H9 (cell line): Measurements from ENCODE around the gene COL4A1. TPM values are rescaled to one million over a fixed set of nuclear protein-coding genes. Genes with fewer than 3 reads are reported as not detected.

Source experiments
- DNase-seq: peaks from one replicate; pipeline ENCODE4 v3.0.0-alpha.2; 2017
- H2AFZ ChIP-seq: one replicate; pipeline ENCODE4 v1.6.1; 2013; ENCODE audit warnings: mild to moderate bottlenecking, low read length, control low read depth, moderate library complexity
- H2AK5ac ChIP-seq: 2 replicates; pipeline ENCODE4 v1.6.1; 2013; ENCODE audit warnings: low read length, control low read depth, mixed read lengths; ENCODE audit not compliant: insufficient read length
- H2BK120ac ChIP-seq: one replicate; pipeline ENCODE4 v1.6.1; 2013; ENCODE audit warnings: low read depth, mild to moderate bottlenecking, low read length, control low read depth, inconsistent platforms; ENCODE audit not compliant: poor library complexity, severe bottlenecking
- H2BK12ac ChIP-seq: 2 replicates; pipeline ENCODE4 v1.6.1; 2013; ENCODE audit warnings: low read length, control low read depth, mixed read lengths, low read depth; ENCODE audit not compliant: insufficient read length
- H2BK15ac ChIP-seq: 2 replicates; pipeline ENCODE4 v1.6.1; 2013; ENCODE audit warnings: low read depth, low read length, control low read depth
- H2BK20ac ChIP-seq: one replicate; pipeline ENCODE4 v1.6.1; 2013; ENCODE audit warnings: low read depth, mild to moderate bottlenecking, low read length, control low read depth, inconsistent platforms; ENCODE audit not compliant: poor library complexity, severe bottlenecking
- H2BK5ac ChIP-seq: 2 replicates; pipeline ENCODE4 v1.6.1; 2013; ENCODE audit warnings: low read length, control low read depth, mixed read lengths; ENCODE audit not compliant: insufficient read length
- H3K14ac ChIP-seq: 2 replicates; pipeline ENCODE4 v1.6.1; 2013; ENCODE audit warnings: low read length, control low read depth; ENCODE audit not compliant: insufficient read depth
- H3K18ac ChIP-seq: 2 replicates; pipeline ENCODE4 v1.6.1; 2013; ENCODE audit warnings: low read depth, mild to moderate bottlenecking, mixed read lengths, low read length, control low read depth; ENCODE audit not compliant: insufficient read length
- H3K23ac ChIP-seq: 2 replicates; pipeline ENCODE4 v1.6.1; 2013; ENCODE audit warnings: low read length, control low read depth, mixed read lengths, low read depth; ENCODE audit not compliant: insufficient read length
- H3K23me2 ChIP-seq: 2 replicates; pipeline ENCODE4 v1.6.1; 2013; ENCODE audit warnings: low read depth, mild to moderate bottlenecking, mixed read lengths, low read length, control low read depth; ENCODE audit not compliant: insufficient read length, poor library complexity, severe bottlenecking
- H3K27ac ChIP-seq: 2 replicates; pipeline ENCODE4 v1.5.1; 2013; ENCODE audit warnings: low read length, control low read depth, mixed read lengths, low read depth; ENCODE audit not compliant: insufficient read length
- H3K27me3 ChIP-seq: 2 replicates; pipeline ENCODE4 v1.6.1; 2013; ENCODE audit warnings: low read length, control low read depth, inconsistent platforms; ENCODE audit not compliant: insufficient read depth
- H3K4ac ChIP-seq: 2 replicates; pipeline ENCODE4 v1.6.1; 2013; ENCODE audit warnings: low read depth, mild to moderate bottlenecking, control low read depth, inconsistent platforms, low read length, moderate library complexity
- H3K4me1 ChIP-seq: 2 replicates; pipeline ENCODE4 v1.6.1; 2013; ENCODE audit warnings: low read length, control low read depth, inconsistent platforms; ENCODE audit not compliant: insufficient read depth
- H3K4me2 ChIP-seq: 2 replicates; pipeline ENCODE4 v1.6.1; 2013; ENCODE audit warnings: low read length, control low read depth, mixed read lengths; ENCODE audit not compliant: insufficient read length, insufficient read depth
- H3K56ac ChIP-seq: 2 replicates; pipeline ENCODE4 v1.6.1; 2013; ENCODE audit warnings: low read depth, mild to moderate bottlenecking, mixed read lengths, low read length, control low read depth; ENCODE audit not compliant: insufficient read length
- H3K79me1 ChIP-seq: 2 replicates; pipeline ENCODE4 v1.6.1; 2013; ENCODE audit warnings: low read depth, mild to moderate bottlenecking, moderate library complexity, low read length, control low read depth, inconsistent platforms; ENCODE audit not compliant: insufficient read depth, poor library complexity, severe bottlenecking
- H3K79me2 ChIP-seq: 2 replicates; pipeline ENCODE4 v1.6.1; 2013; ENCODE audit warnings: low read length, control low read depth, inconsistent platforms; ENCODE audit not compliant: insufficient read depth
- H3K9ac ChIP-seq: 2 replicates; pipeline ENCODE4 v1.6.1; 2013; ENCODE audit warnings: low read length, control low read depth, mixed read lengths; ENCODE audit not compliant: insufficient read length; ENCODE audit errors: extremely low read depth
- H3K9me3 ChIP-seq: one replicate; pipeline ENCODE4 v1.6.1; 2013; ENCODE audit warnings: low read depth, low read length, inconsistent platforms; ENCODE audit not compliant: control insufficient read depth
- H3T11ph ChIP-seq: one replicate; pipeline ENCODE4 v1.6.1; 2013; ENCODE audit warnings: mild to moderate bottlenecking, low read length, control low read depth, inconsistent platforms
- H4K20me1 ChIP-seq: one replicate; pipeline ENCODE4 v1.6.1; 2013; ENCODE audit not compliant: control insufficient read depth, insufficient read length, insufficient read depth
- H4K5ac ChIP-seq: 2 replicates; pipeline ENCODE4 v1.6.1; 2013; ENCODE audit warnings: low read depth, mild to moderate bottlenecking, mixed read lengths, low read length, control low read depth; ENCODE audit not compliant: insufficient read length
- H4K8ac ChIP-seq: replicated peaks from 2 replicates; pipeline ENCODE4 v1.6.1; 2013; ENCODE audit warnings: low read length, control low read depth, mixed read lengths, low read depth; ENCODE audit not compliant: insufficient read length
- H4K91ac ChIP-seq: 2 replicates; pipeline ENCODE4 v1.6.1; 2013; ENCODE audit warnings: low read depth, mild to moderate bottlenecking, moderate library complexity, mixed read lengths, low read length, control low read depth; ENCODE audit not compliant: insufficient read length
- H3K27ac Mint-ChIP-seq, 3 experiments: 2 replicates in 2 of 3; 3 replicates in 1 of 3; pipeline ENCODE4 v1.8.0; 2020 to 2021; ENCODE audit warnings: mixed read lengths in 3 of 3, mild to moderate bottlenecking in 1 of 3, moderate library complexity in 1 of 3
- H3K27me3 Mint-ChIP-seq: 2 replicates; pipeline ENCODE4 v1.8.0; 2021; ENCODE audit warnings: low read depth, mild to moderate bottlenecking, moderate library complexity, mixed read lengths
- H3K36me3 Mint-ChIP-seq, 3 experiments: 2 replicates in 2 of 3; 3 replicates in 1 of 3; pipeline ENCODE4 v1.8.0; 2020 to 2021; ENCODE audit warnings: low read depth in 3 of 3, mixed read lengths in 3 of 3; ENCODE audit not compliant: insufficient read depth in 1 of 3
- H3K4me1 Mint-ChIP-seq, 2 experiments: 2 replicates each; pipeline ENCODE4 v1.8.0; 2020; ENCODE audit warnings: mixed read lengths in 2 of 2
- H3K4me3 Mint-ChIP-seq, 2 experiments: 2 replicates in 1 of 2; 3 replicates in 1 of 2; pipeline ENCODE4 v1.8.0; 2020 to 2021; ENCODE audit warnings: mild to moderate bottlenecking in 2 of 2, mixed read lengths in 2 of 2, moderate library complexity in 1 of 2
- H3K9me3 Mint-ChIP-seq, 2 experiments: 2 replicates in 1 of 2; 3 replicates in 1 of 2; pipeline ENCODE4 v1.8.0; 2020; ENCODE audit warnings: mild to moderate bottlenecking in 2 of 2, mixed read lengths in 2 of 2, moderate library complexity in 1 of 2
- WGBS: extraction: QIAGEN DNeasy Blood & Tissue Kit; methylation state at CpG from one replicate; pipeline ENCODE4 v1.1.7; 2013; ENCODE audit warnings: missing lambda C conversion rate, low lambda C conversion rate, mixed read lengths; ENCODE audit not compliant: insufficient read length; ENCODE audit errors: extremely low coverage; 5-methylcytosine and 5-hydroxymethylcytosine counted together
- total RNA-seq: library from RNA; stranded (reverse); gene quantifications from 2 replicates; pipeline ENCODE4 v1.2.1, GENCODE V29; 2021
- TF ChIP-seq, protein P1 (sequence below): fragments of 200-600 bp; sonication (generic); conservative IDR thresholded peaks from 3 replicates; pipeline ENCODE4 v1.8.0; 2021; ENCODE audit warnings: antibody characterized with exemption, mild to moderate bottlenecking

COL4A1 gene
- total RNA-seq, 1 experiment from 2014 or later: 73.1 TPM

- Histone ChIP-seq H3T11ph (no peak overlapping the region), H2BK12ac (no peak overlapping the region), H3K79me1 (no peaks in the 10 kb centered on the region), H2BK15ac (no peak overlapping the region), H3K4me2 (no peak overlapping the region), H3K9ac (no peak overlapping the region), H3K4me1 (peaks cover 3% of the 10 kb centered on the region; the same call in 1 of the 2 replicates), H3K27me3 (no peaks in the 10 kb centered on the region), H2AFZ (no peak overlapping the region), H2AK5ac (no peak overlapping the region), H3K4ac (no peak overlapping the region), H2BK20ac (no peak overlapping the region), H4K20me1 (no peaks in the 10 kb centered on the region), H3K56ac (no peak overlapping the region), H3K79me2 (no peaks in the 10 kb centered on the region; the same call in 1 of the 2 replicates), H2BK5ac (no peak overlapping the region), H4K91ac (no peak overlapping the region), H3K14ac (no peak overlapping the region; the same call in 1 of the 2 replicates), H2BK120ac (no peak overlapping the region), H3K23ac (no peak overlapping the region), H3K23me2 (no peaks in the 10 kb centered on the region), H4K5ac (no peak overlapping the region), H3K27ac (no peak overlapping the region), H3K18ac (no peak overlapping the region), H4K8ac (no peak overlapping the region), H3K9me3 (no peaks in the 10 kb centered on the region)
- peaks cover 8 to 14% (median 13%) of the 10 kb centered on the region in 3 experiments for H3K36me3 Mint-ChIP-seq
- peaks cover 50% of the 10 kb centered on the region in 2 experiments for H3K4me1 Mint-ChIP-seq
- H3K4me3 Mint-ChIP-seq: no peak overlapping the region
- TF ChIP-seq, protein P1, sequence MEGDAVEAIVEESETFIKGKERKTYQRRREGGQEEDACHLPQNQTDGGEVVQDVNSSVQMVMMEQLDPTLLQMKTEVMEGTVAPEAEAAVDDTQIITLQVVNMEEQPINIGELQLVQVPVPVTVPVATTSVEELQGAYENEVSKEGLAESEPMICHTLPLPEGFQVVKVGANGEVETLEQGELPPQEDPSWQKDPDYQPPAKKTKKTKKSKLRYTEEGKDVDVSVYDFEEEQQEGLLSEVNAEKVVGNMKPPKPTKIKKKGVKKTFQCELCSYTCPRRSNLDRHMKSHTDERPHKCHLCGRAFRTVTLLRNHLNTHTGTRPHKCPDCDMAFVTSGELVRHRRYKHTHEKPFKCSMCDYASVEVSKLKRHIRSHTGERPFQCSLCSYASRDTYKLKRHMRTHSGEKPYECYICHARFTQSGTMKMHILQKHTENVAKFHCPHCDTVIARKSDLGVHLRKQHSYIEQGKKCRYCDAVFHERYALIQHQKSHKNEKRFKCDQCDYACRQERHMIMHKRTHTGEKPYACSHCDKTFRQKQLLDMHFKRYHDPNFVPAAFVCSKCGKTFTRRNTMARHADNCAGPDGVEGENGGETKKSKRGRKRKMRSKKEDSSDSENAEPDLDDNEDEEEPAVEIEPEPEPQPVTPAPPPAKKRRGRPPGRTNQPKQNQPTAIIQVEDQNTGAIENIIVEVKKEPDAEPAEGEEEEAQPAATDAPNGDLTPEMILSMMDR: peak; percentile 60
- H3K27me3 Mint-ChIP-seq: no peaks in the 10 kb centered on the region
- peak; percentile 40 for DNase-seq
- peak overlapping the region in 2 of 3 experiments; percentile 49 to 76; a peak in 2 of 7 replicates for H3K27ac Mint-ChIP-seq
- no CpG with 5 or more reads among the region's 8 CpGs for WGBS
- peaks cover 0 to 4% of the 10 kb centered on the region in 2 experiments; a peak in 2 of 5 replicates for H3K9me3 Mint-ChIP-seq
Observed at GRCh38 chr13:110323172-110323891, 16.4 kb upstream of the COL4A1 start.
